Activated naive CD8-positive, alpha-beta T cell treated with anti-CD3 and anti-CD28 coated beads, Interleukin-2, amount 10 ng/mL, durations not matched to agents 7 days and 5 days (primary cell): Measurements from ENCODE around the gene ALDH16A1. TPM values are rescaled to one million over a fixed set of nuclear protein-coding genes. Genes with fewer than 3 reads are reported as not detected.

Experiments
- ATAC-seq: fragments of 150-1000 bp; cut with Tn5 transposase; one replicate; pipeline ENCODE4 v1.10.0; 2021; ENCODE audit warnings: low read depth, moderate library complexity
- POLR2A ChIA-PET: fragments of 350-600 bp; sonication (Branson Sonifier 250); formaldehyde crosslinking; loops from one replicate; lab custom pipeline; 2021; ENCODE audit warnings: antibody characterized with exemption; lab: Charles Lee
- DNase-seq: peaks from one replicate; pipeline ENCODE4 v3.0.0; 2021
- H3K27ac Mint-ChIP-seq: one replicate; pipeline ENCODE4 v1.8.0; 2022; ENCODE audit warnings: mild to moderate bottlenecking, mixed read lengths
- H3K27me3 Mint-ChIP-seq: one replicate; pipeline ENCODE4 v1.8.0; 2022; ENCODE audit warnings: mild to moderate bottlenecking, moderate library complexity, mixed read lengths
- H3K36me3 Mint-ChIP-seq: one replicate; pipeline ENCODE4 v1.8.0; 2021; ENCODE audit warnings: mild to moderate bottlenecking, mixed read lengths
- H3K4me1 Mint-ChIP-seq: one replicate; pipeline ENCODE4 v1.8.0; 2021; ENCODE audit warnings: mixed read lengths
- H3K4me3 Mint-ChIP-seq: one replicate; pipeline ENCODE4 v1.8.0; 2022; ENCODE audit warnings: mild to moderate bottlenecking, moderate library complexity, mixed read lengths
- H3K9me3 Mint-ChIP-seq: one replicate; pipeline ENCODE4 v1.8.0; 2021; ENCODE audit warnings: mixed read lengths
- total RNA-seq, 2 experiments: library from RNA; stranded (reverse); gene quantifications; one replicate each; pipeline ENCODE4 v1.2.3, GENCODE V29; 2021

ALDH16A1 gene
- total RNA-seq, 2 experiments from 2014 or later, result 41.8 to 42.9 TPM

DNA sequence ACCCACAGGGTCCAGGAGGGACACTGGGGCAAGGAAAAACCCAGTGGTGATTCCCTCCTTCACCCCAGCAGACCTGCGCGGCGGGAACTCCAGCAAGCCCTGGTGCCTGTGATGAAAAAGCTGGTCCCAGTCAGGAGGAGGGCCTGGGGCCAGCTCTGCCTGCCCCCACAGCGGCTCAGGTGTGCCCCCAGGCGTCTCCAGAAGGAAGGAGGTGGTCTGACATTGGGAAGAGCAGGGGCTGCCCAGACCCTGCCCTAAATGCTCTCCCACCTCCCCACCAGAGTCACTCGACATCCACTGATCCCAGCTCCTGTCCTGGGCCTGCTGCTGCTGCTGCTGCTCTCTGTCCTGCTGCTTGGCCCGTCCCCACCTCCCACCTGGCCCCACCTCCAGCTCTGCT is 35.9 kb upstream of the ALDH16A1 start:
- POLR2A ChIA-PET, result interaction anchor here (1.2 to 1.3 kb wide), 2 partner anchors 17 to 54 kb away, joined by 3 to 4 read pairs; no protein-coding TSS in a partner anchor
- Mint-ChIP-seq H3K27ac (no peak overlapping the region), H3K4me1 (peaks cover 15% of the 10 kb centered on the region), H3K36me3 (no peaks in the 10 kb centered on the region), H3K4me3 (no peak overlapping the region), H3K9me3 (no peaks in the 10 kb centered on the region), H3K27me3 (peaks cover 47% of the 10 kb centered on the region)
- ATAC-seq, result no peak
- DNase-seq, result no peak

DNA sequence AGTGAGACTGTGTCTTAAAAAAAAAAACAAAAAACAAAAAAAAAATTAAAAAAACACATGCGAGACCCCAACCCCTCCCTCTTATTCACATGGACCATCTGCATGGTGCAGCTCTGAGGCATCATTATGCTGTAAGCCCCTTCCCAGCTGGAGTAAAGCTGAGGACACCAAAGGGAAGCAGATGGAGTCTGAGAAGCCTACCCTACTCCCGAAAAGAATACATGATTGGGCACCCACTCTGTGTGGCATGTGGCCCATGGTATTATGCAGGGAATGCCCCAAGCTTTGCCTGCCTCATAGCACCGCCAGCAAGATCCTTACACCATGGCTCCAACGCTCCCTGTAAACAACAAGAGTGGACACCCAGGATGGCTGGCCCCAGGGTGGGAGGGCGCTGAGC is 34.5 kb upstream of the ALDH16A1 start:
- Mint-ChIP-seq H3K27me3 (peaks cover 56% of the 10 kb centered on the region), H3K4me3 (no peak overlapping the region), H3K9me3 (no peaks in the 10 kb centered on the region), H3K27ac (no peak overlapping the region), H3K36me3 (no peaks in the 10 kb centered on the region), H3K4me1 (peaks cover 19% of the 10 kb centered on the region)
- no peak for DNase-seq
- no peak for ATAC-seq
- POLR2A ChIA-PET, result no interaction called here

DNA sequence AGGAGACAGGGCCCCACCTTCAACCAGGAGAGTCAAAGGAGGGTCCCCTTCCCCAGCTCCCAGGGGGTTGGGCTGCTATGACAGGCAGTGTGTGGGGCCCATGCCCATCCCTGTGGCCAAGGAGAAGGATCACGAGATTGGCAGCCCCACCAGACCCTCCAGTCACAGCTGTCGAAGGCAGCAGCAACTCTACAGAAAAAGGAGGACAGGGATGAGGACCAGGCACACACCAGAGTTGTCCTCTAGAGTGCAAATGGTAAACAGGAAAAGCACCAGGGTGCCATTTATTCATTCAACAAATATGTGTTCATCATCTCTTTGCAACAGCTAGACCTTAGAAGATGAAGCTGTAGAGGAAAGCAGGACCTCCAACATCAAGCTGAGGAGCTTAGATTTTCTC is 33.9 kb upstream of the ALDH16A1 start:
- Mint-ChIP-seq H3K27me3 (peaks cover 62% of the 10 kb centered on the region), H3K9me3 (no peaks in the 10 kb centered on the region), H3K4me3 (no peak overlapping the region), H3K27ac (no peak overlapping the region), H3K4me1 (peaks cover 26% of the 10 kb centered on the region), H3K36me3 (no peaks in the 10 kb centered on the region)
- POLR2A ChIA-PET, result no interaction called here
- DNase-seq, result no peak
- no peak for ATAC-seq

DNA sequence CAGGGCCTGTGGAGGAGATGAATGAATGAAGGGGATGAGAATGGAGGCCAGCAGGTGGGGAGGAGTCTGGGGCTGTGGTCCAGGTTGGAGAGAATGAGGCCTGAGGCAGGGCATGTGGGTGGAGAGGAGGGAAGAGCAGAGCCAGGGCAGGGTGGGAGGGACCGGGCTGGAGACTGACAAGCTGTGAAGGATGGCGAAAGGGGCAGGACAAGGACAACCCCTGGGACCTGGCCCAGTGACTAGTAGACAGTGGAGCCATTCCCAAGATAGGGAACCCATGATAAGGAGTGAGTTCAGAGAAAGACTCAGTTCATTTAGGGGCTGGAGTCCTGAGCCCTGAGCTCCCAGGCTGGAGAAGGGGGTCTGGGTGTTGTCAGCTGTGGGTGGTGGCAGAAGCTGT is 32.8 kb upstream of the ALDH16A1 start:
- Mint-ChIP-seq H3K9me3 (no peaks in the 10 kb centered on the region), H3K27me3 (peaks cover 73% of the 10 kb centered on the region), H3K36me3 (no peaks in the 10 kb centered on the region), H3K4me3 (no peak overlapping the region), H3K4me1 (peaks cover 32% of the 10 kb centered on the region), H3K27ac (no peak overlapping the region)
- ATAC-seq (no peak), DNase-seq (no peak)
- POLR2A ChIA-PET, result interaction anchor here (0.7 kb wide), 1 partner anchor 14 kb away, joined by 3 read pairs; no protein-coding TSS in a partner anchor

DNA sequence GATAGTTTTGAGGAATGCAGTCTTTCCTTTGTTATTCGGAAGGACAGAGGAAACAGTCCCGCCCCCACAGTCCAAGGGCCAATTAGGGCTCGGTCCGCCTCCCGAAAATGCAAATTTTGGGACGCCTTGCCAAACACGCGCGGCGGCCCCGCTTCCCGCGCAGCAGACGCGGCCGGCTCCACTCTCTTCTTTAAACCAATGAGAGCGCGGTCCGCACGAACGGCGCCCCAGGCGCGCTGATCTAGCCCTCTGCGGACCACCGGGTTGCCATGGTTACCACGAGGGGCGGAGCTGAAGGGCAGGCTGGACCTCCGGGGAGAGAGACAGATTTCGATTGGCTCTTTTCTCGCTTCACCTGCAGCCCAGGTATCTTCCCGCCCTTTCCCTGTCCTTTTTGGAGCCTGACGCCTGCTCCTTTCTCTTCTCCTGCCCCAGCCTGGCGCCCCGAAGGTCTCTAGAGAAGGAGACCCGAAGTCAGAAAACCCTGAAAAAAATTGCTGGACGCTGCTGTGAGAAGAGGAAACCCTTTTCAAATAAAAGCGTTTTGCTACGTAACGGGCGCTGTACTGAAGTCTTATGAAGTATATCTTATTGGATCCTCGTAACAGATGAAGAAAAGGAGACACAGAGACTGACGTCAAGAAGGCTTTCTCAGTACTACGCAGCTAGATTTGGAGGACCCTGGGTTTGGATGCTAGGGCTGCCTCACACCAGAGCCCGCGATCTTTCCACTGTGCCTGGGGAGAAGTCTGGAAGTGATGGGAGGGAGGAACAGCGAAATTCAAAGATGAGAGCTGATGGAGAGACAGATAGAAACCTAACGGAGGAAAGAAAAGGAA is 31.8 kb upstream of the ALDH16A1 start:
- ATAC-seq, result no peak
- Mint-ChIP-seq H3K9me3 (no peaks in the 10 kb centered on the region), H3K27me3 (peaks cover 80% of the 10 kb centered on the region), H3K36me3 (no peaks in the 10 kb centered on the region), H3K4me3 (peak overlapping the region; percentile 59), H3K4me1 (peaks cover 34% of the 10 kb centered on the region), H3K27ac (no peak overlapping the region)
- POLR2A ChIA-PET, result interaction anchor here (0.6 kb wide), 2 partner anchors 11 to 75 kb away, joined by 3 to 4 read pairs; partner anchors contain the start of gene RPS11
- no peak for DNase-seq

DNA sequence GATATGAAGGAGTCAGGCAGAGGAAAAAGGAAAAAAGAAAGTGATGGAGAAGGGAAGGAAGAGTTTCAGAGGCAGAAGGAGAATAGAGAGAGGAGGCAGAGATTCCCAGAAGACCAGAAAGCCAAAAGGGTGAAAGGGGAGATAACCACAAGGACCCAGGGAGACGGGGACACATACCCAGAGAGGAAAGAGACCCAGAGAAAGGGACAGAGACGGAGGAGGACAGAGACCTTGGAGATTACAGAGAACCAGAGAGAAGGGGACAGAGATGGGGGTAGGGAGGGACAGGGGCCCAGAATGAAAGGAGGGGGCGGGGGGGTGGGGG is 31.2 kb upstream of the ALDH16A1 start:
- H3K9me3 Mint-ChIP-seq, result no peaks in the 10 kb centered on the region
- peak overlapping the region; percentile 59 for H3K4me3 Mint-ChIP-seq
- DNase-seq (no peak), ATAC-seq (no peak)
- H3K27me3 Mint-ChIP-seq, result peaks cover 86% of the 10 kb centered on the region
- POLR2A ChIA-PET, result interaction anchor here (1.5 kb wide), 1 partner anchor 9 kb away, joined by 4 read pairs; no protein-coding TSS in a partner anchor
- peaks cover 40% of the 10 kb centered on the region for H3K4me1 Mint-ChIP-seq
- no peak overlapping the region for H3K27ac Mint-ChIP-seq
- no peaks in the 10 kb centered on the region for H3K36me3 Mint-ChIP-seq

DNA sequence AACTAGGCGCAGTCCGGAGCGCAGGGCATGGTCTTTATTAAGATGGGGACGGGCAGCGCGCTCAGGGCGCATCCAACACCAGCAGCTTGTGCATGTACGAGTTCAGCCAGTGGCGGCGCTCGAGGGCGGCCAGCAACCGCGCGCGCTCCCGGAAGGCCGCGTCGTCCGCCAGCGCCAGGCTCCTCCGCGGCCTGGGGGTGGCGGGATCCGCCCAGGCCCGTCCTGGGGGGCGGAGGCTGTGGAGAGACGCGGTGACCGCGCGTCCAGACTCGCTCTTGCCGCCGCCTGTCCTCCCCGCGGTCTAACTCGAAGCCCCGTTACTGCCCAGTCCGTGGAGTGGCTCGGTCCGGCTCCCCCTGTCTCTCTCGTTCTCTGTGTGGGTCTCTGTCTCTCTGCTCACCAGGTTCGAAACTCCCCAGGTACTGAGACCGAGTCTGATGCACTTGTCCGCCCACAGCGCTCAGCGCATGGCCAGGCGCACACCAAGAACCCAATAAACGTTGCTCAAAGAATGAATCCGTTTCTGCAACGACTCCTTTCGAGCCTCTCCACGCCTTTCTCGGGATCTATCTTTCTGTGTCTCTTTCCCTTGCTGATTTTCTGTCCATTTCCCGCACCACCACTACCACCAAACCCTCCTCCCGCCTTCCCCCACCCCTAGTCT is 30.5 kb upstream of the ALDH16A1 start:
- ATAC-seq, result peak; percentile 71
- Mint-ChIP-seq H3K9me3 (no peaks in the 10 kb centered on the region), H3K4me3 (peak overlapping the region; percentile 74), H3K27ac (peak overlapping the region; percentile 10), H3K4me1 (peaks cover 46% of the 10 kb centered on the region), H3K36me3 (no peaks in the 10 kb centered on the region), H3K27me3 (peaks cover 89% of the 10 kb centered on the region)
- DNase-seq, result peak; percentile 87
- POLR2A ChIA-PET, result interaction anchor here (1.5 to 2.2 kb wide), 2 partner anchors 9 to 11 kb away, joined by 4 to 6 read pairs; no protein-coding TSS in a partner anchor

DNA sequence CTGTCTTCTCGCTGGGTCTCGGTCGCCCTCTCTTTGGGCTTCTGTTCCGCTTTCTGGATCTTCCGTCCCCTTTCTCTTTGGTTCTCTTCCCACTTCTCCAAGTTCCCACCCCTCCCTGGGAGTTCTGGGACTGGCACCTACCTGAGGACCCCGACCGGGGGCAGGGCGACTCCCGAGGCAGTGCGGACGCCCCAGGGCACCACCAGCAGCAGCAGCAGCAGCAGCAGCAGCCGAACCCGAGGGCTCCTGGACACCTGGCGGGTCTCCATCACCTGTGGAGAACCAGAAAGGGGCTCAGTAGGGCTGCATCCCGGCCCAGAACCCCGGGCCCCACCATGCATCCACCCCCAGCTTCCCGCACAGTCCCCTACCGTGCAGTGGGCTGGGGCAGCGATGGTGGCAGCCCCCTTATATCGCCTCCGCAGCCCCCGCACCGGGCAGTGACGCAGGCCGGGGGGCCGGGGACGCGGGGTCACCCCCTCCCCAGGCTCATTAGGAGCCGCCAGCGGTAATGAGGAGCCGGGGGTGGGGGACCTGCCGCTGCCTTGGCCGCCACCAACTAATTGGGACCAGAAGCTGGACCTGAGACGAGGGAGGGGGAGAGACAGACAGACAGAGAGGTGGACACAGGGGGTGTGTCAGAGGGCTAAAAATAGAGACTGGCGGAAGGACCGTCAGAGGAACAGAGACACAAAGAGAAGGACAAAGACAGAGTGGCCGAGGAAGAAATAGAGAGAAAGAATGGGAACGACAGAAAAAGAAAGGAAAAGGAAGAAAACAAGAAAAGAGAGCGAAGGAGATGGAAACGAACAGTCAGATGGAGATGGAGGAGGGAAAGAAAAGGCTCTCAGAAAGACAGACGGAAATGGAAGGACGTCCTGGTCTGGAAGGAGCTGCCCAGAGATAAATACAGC is 29.7 kb upstream of the ALDH16A1 start, which contains the start of gene PTH2:
Gene PTH2, minus strand, starts transcription at position 371 of the 914 bp plus-strand sequence. Its CDS starts 102 bp downstream, at position 269.
- H3K4me3 Mint-ChIP-seq, result peak within 1 kb of the TSS; percentile 74
- no peaks in the 10 kb centered on the region for H3K36me3 Mint-ChIP-seq
- peaks cover 51% of the 10 kb centered on the region for H3K4me1 Mint-ChIP-seq
- DNase-seq (no peak), ATAC-seq (no peak)
- POLR2A ChIA-PET, result interaction anchor here (0.7 to 2.2 kb wide), 4 partner anchors 10 to 28 kb away, joined by 3 to 6 read pairs (median 4); partner anchors contain the start of gene PIH1D1
- H3K27ac Mint-ChIP-seq, result peak within 1 kb of the TSS; percentile 10
- H3K27me3 Mint-ChIP-seq, result peaks cover 92% of the 10 kb centered on the region
- no peaks in the 10 kb centered on the region for H3K9me3 Mint-ChIP-seq

DNA sequence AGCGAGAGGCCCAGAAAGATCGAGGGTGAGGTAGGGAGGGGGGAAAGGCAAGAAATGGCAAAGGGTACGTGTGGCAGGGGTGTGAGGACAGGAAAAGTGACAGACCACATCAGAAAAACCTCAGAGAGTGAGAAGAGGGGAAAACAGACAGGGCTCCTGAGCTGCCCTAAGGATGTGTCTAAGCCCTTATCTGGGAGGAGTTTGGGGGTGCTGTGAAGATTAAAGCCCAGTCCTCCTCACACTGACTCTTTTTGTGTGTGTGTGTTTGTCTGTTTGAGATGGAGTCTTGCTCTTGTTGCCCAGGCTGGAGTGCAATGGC is 29.1 kb upstream of the ALDH16A1 start:
- H3K4me1 Mint-ChIP-seq, result peaks cover 54% of the 10 kb centered on the region
- H3K27me3 Mint-ChIP-seq, result peaks cover 91% of the 10 kb centered on the region
- peak; percentile 32 for ATAC-seq
- POLR2A ChIA-PET, result interaction anchor here (0.6 to 2.2 kb wide), 4 partner anchors 10 to 28 kb away, joined by 3 to 6 read pairs (median 5); partner anchors contain the start of gene PIH1D1
- DNase-seq, result no peak
- H3K36me3 Mint-ChIP-seq, result no peaks in the 10 kb centered on the region
- H3K9me3 Mint-ChIP-seq, result no peaks in the 10 kb centered on the region
- H3K27ac Mint-ChIP-seq, result no peak overlapping the region
- H3K4me3 Mint-ChIP-seq, result peak overlapping the region; percentile 72

DNA sequence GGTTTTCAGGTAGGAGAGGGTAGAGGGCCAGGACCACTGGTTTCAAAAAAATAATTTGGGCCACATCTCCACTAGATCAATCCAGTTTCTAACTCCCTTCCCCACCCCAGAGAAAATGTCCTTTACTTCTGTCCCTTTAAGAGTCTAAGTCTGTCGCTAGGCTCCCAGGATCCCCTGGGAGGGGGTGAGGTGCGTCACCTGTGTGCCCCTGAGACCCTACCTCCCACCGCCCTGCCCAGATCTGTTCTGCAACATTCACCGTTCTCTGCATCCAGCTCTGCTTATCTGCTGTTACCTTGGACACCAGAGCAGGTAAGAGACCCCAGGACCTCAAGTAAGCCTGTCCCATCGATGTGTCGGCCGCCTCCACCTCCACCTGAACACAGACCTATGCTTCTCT is 27.8 kb upstream of the ALDH16A1 start, which contains the start of gene GFY:
Gene GFY, plus strand, starts transcription at position 211 of the 400 bp plus-strand sequence. CDS start 1,043 bp downstream, outside the sequence.
- Mint-ChIP-seq H3K4me3 (no peak within 1 kb of the TSS), H3K27ac (peak within 1 kb of the TSS; percentile 22), H3K9me3 (no peaks in the 10 kb centered on the region), H3K4me1 (peaks cover 57% of the 10 kb centered on the region), H3K27me3 (peaks cover 89% of the 10 kb centered on the region), H3K36me3 (no peaks in the 10 kb centered on the region)
- POLR2A ChIA-PET, result interaction anchor here (0.7 to 3.2 kb wide), 4 partner anchors 15 to 403 kb away, joined by 3 to 16 read pairs (median 4); partner anchors contain the start of gene CD37
- ATAC-seq (no peak), DNase-seq (no peak)

DNA sequence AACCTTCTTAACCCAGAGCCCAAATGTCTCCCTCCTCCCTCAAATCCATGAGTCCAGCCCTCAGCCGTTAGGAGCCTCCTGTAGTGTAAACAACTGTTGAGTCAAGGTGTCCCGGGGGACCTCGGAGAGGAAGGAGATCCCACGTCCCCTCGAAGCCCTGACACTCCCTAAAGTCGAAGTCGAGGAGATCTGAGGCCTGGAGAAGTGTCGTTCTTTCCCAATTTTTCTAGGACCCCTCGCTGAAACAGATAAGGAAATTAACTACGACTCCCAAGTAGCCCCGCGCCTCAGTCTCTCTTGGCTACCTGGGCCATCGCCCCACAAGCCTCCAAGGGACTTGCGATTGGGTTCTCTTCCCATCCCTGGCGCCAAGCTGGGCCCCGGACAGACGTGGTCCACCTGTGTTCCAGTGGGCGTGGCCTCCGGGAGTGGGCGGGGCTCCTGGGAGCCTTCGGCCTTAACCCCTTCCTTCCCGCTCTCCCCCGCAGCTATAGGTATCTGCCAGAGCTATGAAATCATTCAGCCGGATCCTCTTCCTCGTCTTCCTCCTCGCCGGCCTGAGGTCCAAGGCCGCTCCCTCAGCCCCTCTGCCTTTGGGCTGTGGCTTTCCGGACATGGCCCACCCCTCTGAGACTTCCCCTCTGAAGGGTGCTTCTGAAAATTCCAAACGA is 27.0 kb upstream of the ALDH16A1 start:
- Mint-ChIP-seq H3K9me3 (no peaks in the 10 kb centered on the region), H3K4me1 (peaks cover 55% of the 10 kb centered on the region)

DNA sequence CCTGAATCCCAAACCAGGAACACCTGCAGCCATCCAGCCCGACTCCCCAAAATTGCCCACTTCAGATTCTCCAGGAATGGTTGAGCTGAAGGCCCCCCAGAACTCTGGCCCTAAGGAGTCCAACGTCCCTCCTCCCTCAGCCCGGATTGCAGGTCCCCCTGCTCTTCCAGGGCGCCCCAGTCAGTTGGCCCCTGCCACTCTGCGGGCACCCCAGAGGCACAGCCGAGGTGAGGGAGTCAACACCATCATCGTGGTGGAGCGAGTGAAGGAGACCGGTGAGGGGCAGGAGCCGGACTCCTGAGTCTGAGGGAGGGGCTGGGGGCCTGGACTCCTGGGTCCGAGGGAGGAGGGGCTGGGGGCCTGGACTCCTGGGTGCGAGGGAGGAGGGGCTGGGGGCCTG is 25.7 kb upstream of the ALDH16A1 start:
- Mint-ChIP-seq H3K36me3 (no peaks in the 10 kb centered on the region), H3K4me3 (no peak overlapping the region), H3K27ac (peak overlapping the region; percentile 24), H3K9me3 (no peaks in the 10 kb centered on the region), H3K4me1 (peaks cover 51% of the 10 kb centered on the region), H3K27me3 (peaks cover 86% of the 10 kb centered on the region)
- POLR2A ChIA-PET, result interaction anchor here (3.2 kb wide), 1 partner anchor 17 kb away, joined by 16 read pairs; no protein-coding TSS in a partner anchor
- no peak for DNase-seq
- ATAC-seq, result no peak

More for the DNA sequence above, 27.0 kb upstream of the ALDH16A1 start:
- Mint-ChIP-seq H3K4me3 (no peak overlapping the region), H3K27ac (peak overlapping the region; percentile 22), H3K36me3 (no peaks in the 10 kb centered on the region), H3K27me3 (peaks cover 85% of the 10 kb centered on the region)
- no peak for ATAC-seq
- POLR2A ChIA-PET, result interaction anchor here (1.3 to 3.2 kb wide), 3 partner anchors 16 to 91 kb away, joined by 3 to 16 read pairs (median 4); partner anchors contain the start of gene CD37
- DNase-seq, result peak; percentile 59
